LNCAP (cell line): ENCODE measurements around the gene SARS2.

Source experiments
- TF ChIP-seq, protein P1 (sequence below): fragments of 450-650 bp; IDR thresholded peaks from 2 replicates; pipeline ENCODE4 v1.5.1; 2017; ENCODE audit warnings: mild to moderate bottlenecking

The SARS2 gene

DNA sequence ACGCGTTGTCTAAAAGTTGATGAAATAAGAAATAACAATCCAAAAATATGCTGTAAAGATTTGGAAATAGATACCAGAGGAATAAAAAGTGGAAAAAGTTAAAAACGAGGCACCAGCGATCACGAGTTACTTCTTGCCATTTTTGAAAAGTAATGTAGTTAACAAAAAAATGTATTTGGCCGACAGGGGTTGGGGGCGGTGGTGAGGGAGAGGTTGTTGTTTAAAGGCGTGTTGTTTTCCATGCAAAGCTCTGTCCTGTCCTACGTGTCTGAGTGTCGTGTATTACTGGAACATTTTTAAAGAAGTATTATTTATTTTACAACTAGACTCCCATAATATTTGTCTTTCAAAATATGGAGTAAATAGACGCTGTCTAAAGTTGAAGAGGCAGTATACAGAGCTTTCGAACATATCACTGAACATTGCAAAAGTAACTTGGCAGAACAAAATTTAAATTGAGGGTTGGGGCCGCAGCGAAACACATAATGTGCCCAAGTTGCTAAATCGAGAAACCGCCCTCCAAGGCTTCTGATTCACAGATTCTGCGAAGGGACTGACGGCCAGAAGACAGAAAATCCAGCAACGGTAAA lies 44.2 kb upstream of the SARS2 start:
- TF ChIP-seq, protein P1, sequence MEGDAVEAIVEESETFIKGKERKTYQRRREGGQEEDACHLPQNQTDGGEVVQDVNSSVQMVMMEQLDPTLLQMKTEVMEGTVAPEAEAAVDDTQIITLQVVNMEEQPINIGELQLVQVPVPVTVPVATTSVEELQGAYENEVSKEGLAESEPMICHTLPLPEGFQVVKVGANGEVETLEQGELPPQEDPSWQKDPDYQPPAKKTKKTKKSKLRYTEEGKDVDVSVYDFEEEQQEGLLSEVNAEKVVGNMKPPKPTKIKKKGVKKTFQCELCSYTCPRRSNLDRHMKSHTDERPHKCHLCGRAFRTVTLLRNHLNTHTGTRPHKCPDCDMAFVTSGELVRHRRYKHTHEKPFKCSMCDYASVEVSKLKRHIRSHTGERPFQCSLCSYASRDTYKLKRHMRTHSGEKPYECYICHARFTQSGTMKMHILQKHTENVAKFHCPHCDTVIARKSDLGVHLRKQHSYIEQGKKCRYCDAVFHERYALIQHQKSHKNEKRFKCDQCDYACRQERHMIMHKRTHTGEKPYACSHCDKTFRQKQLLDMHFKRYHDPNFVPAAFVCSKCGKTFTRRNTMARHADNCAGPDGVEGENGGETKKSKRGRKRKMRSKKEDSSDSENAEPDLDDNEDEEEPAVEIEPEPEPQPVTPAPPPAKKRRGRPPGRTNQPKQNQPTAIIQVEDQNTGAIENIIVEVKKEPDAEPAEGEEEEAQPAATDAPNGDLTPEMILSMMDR = no peak

DNA sequence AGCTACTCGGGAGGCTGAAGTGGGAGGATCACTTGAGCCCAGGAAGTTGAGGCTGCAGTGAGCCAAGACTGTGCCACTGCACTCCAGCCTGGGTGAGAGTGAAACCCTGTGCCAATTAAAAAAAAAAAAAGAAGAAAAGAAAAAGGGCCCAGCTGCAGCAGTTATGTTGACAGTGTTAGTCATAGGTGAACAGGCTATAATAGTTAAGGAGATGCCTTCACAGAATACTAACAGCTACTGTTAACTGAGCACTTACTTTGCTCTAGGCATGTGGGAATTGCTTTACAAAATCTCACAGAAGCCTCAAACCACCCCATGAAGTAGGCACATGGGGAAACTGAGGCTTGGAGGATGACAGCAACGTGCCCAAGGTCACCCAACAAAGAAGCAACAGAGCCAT lies 41.1 kb upstream of the SARS2 start:
- TF ChIP-seq, protein P1 = no peak

DNA sequence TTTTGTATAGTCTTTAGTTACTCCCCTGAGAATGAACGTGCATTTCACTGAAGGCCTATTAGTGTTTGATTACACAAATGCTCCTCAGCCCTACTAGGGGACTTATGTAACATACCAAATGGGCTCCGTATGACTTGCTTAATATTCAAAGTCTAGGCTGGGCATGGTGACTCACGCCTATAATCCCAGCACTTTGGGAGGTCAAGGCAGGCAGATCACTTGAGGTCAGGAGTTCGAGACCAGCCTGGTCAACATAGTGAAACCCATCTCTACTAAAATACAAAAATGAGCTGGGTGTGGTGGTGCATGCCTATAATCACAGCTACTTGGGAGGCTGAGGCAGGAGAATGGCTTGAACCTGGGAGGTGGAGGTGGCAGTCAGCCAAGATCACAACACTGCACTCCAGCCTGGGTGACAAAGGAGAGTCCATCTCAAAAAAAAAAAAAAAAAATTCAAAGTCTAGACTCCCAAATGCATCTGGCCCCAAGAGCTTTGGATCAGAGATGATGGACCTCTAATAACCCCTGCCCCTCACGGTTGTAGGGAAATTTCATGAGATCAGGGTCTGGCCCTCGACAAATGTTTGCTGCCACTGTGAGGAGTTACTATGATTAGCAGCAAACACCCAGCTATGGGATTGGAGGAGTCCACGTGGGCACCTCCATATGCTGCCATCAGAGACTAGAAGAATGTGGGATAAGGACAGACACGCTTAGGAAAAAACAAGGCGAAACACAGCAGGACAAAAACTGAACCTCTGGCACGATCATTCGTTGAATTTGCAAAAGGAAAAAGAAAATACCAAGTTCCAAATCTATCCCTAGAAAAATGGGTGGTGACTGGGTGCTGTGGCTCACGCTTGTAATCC lies 40.3 kb upstream of the SARS2 start:
- TF ChIP-seq, protein P1 = no peak

DNA sequence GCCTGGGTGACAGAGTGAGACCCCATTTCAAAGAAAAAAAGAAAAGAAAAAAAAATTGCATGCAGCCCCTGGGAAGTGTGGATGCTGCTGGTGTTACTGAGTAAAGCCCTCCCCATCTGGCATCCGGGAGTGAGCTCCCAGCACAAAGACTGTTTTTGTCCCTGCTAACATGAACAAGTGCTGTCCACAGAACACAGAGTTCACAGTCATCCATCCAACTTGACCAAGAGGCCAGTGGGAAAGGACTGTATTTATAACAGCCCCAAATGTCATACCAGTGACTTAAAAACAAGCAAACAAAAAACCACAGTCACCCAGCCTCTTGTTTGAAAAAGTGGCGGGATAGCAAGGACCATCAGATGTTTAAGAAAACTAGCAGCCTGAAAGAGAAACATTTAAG lies 34.2 kb upstream of the SARS2 start:
- TF ChIP-seq, protein P1 = no peak

DNA sequence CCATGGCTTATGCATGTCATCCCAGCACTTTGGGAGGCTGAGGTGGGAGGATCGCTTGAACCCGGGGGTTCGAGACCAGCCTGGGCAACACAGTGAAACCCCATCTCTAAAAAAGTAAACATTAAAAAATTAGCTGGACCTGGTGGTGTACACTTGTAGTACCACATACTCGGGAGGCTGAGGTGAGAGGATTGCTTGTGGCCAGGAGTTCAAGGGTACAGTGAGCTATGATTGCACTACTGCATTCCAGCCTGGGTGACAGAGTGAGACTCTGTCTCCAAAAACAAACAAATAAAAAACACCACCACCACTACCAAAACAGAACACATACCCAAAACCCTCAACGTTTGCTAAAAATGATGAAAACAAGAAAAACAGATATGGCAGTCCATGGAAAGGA lies 29.1 kb upstream of the SARS2 start:
- TF ChIP-seq, protein P1 = no peak

DNA sequence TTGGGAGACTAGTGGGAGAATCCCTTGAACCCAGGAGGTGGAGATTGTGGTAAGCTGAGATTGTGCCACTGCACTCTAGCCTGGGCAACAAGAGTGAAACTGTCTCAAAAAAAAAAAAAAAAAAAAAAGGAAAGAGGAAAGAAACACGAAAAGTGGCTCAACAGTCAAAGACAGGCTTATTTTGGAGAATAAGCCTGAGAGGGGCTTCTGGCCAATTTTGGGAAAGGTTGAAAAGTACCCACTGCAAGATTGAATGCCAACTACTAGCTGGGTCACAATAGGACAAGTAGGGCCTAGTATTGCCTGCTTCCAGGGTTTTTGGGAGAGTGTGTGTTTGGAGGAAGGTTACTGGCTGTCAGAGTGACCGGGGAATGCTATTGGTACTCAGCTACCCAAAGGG lies 27.7 kb upstream of the SARS2 start:
- TF ChIP-seq, protein P1 = no peak

DNA sequence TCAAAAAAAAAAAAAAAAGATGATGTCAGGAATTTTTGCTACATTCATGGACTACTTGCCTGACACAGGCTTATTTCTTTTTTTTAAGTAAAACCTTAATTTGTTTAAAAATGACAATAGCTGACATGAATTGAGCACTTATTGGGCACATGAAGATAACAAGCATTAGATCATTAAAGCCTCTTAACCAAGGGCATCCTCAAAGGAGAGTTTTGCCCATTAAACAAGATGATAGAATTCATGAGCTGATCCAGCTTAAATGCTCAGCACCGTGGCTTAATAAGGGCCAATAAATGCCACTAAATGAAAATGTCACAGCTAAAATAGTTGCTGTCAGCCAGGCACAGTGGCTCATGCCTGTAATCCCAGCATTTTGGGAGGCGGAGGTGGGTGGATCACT lies 25.7 kb upstream of the SARS2 start:
- TF ChIP-seq, protein P1 = no peak
